MG63 (cell line): Measurements from ENCODE around the gene PRXL2C. TPM values are rescaled to one million over a fixed set of nuclear protein-coding genes. Genes with fewer than 3 reads are reported as not detected.
"Not testable (repeated sequence)": the region's sequence is repeated elsewhere in the genome, so short reads cannot be mapped to it uniquely, and the experiment has no call there.

ENCODE experiments used
- DNase-seq: peaks from one replicate; pipeline ENCODE4 v3.0.0-alpha.2; 2020
- H3K27me3 ChIP-seq: fragments of 250-450 bp; sonication (Bioruptor Pico); 2 replicates; pipeline ENCODE4 v1.5.1; 2020; ENCODE audit warnings: mild to moderate bottlenecking, moderate library complexity
- H3K36me3 ChIP-seq: fragments of 250-450 bp; sonication (Bioruptor Pico); 2 replicates; pipeline ENCODE4 v1.5.1; 2020; ENCODE audit warnings: mild to moderate bottlenecking, moderate library complexity
- H3K4me3 ChIP-seq: fragments of 250-450 bp; sonication (Bioruptor Pico); 2 replicates; pipeline ENCODE4 v1.5.1; 2020; ENCODE audit warnings: mild to moderate bottlenecking, moderate library complexity
- H3K9me3 ChIP-seq: fragments of 250-450 bp; sonication (Bioruptor Pico); 2 replicates; pipeline ENCODE4 v1.5.1; 2020; ENCODE audit warnings: mild to moderate bottlenecking, moderate library complexity
- total RNA-seq: library from RNA; depleted of rRNA; stranded (reverse); fragments of >200 nt; shearing (Covaris generic); gene quantifications from 2 replicates; pipeline ENCODE4 v1.2.3, GENCODE V29; 2014; ENCODE audit warnings: low replicate concordance

Gene PRXL2C
- total RNA-seq, 1 experiment from 2014 or later, result 20.3 TPM

- H3K9me3 ChIP-seq, result no peaks in the 10 kb centered on the region
- no peak for DNase-seq
- H3K27me3 ChIP-seq, result no peaks in the 10 kb centered on the region
- H3K36me3 ChIP-seq, result no peaks in the 10 kb centered on the region
- H3K4me3 ChIP-seq, result peak overlapping the region; percentile 57
Observed at GRCh38 chr9:96619124-96619465, 36.0 kb downstream of the PRXL2C start.

GRCh38 chr9:96618209-96619123 is 36.7 kb downstream of the PRXL2C start:
- Histone ChIP-seq H3K27me3 (no peaks in the 10 kb centered on the region), H3K4me3 (peak overlapping the region; percentile 57), H3K36me3 (no peaks in the 10 kb centered on the region), H3K9me3 (no peaks in the 10 kb centered on the region)
- DNase-seq, result peak; percentile 69

GRCh38 chr9:96617439-96618185 is 37.5 kb downstream of the PRXL2C start:
- Histone ChIP-seq H3K9me3 (no peaks in the 10 kb centered on the region), H3K27me3 (no peaks in the 10 kb centered on the region), H3K36me3 (no peaks in the 10 kb centered on the region), H3K4me3 (peak overlapping the region; percentile 57; the same call in 1 of the 2 replicates)
- no peak for DNase-seq

- Histone ChIP-seq H3K36me3 (no peaks in the 10 kb centered on the region), H3K9me3 (no peaks in the 10 kb centered on the region), H3K4me3 (no peak overlapping the region), H3K27me3 (no peaks in the 10 kb centered on the region)
- no peak for DNase-seq
Observed at GRCh38 chr9:96616817-96617438, 38.2 kb downstream of the PRXL2C start.

- no peaks in the 10 kb centered on the region for H3K36me3 ChIP-seq
- H3K9me3 ChIP-seq, result no peaks in the 10 kb centered on the region
- no peak for DNase-seq
- no peaks in the 10 kb centered on the region for H3K27me3 ChIP-seq
- H3K4me3 ChIP-seq, result no peak overlapping the region
Observed at GRCh38 chr9:96615411-96615810, 39.7 kb downstream of the PRXL2C start.

- H3K27me3 ChIP-seq, H3K36me3 ChIP-seq, H3K4me3 ChIP-seq, DNase-seq, H3K9me3 ChIP-seq: not testable (repeated sequence)
Observed at GRCh38 chr9:96614664-96615063, 40.5 kb downstream of the PRXL2C start.

- no peaks in the 10 kb centered on the region for H3K36me3 ChIP-seq
Observed at GRCh38 chr9:96612966-96613589, 42.0 kb downstream of the PRXL2C start.

GRCh38 chr9:96612105-96612965 is 42.8 kb downstream of the PRXL2C start:
- DNase-seq, result peak; percentile 64
- Histone ChIP-seq H3K27me3 (no peaks in the 10 kb centered on the region), H3K36me3 (no peaks in the 10 kb centered on the region), H3K4me3 (peak overlapping the region; percentile 19), H3K9me3 (no peaks in the 10 kb centered on the region)

More at GRCh38 chr9:96612966-96613589, 42.0 kb downstream of the PRXL2C start:
- DNase-seq, result no peak
- Histone ChIP-seq H3K9me3 (no peaks in the 10 kb centered on the region), H3K4me3 (no peak overlapping the region), H3K27me3 (no peaks in the 10 kb centered on the region)

- H3K27me3 ChIP-seq, result no peaks in the 10 kb centered on the region
- no peak for DNase-seq
- no peaks in the 10 kb centered on the region for H3K9me3 ChIP-seq
- H3K36me3 ChIP-seq, result no peaks in the 10 kb centered on the region
- H3K4me3 ChIP-seq, result peak overlapping the region; percentile 19
Observed at GRCh38 chr9:96611302-96611701, 43.8 kb downstream of the PRXL2C start.

GRCh38 chr9:96609732-96610131 is 45.4 kb downstream of the PRXL2C start:
- Histone ChIP-seq H3K36me3 (no peaks in the 10 kb centered on the region), H3K4me3 (no peak overlapping the region), H3K9me3 (no peaks in the 10 kb centered on the region), H3K27me3 (no peaks in the 10 kb centered on the region)
- no peak for DNase-seq

GRCh38 chr9:96607971-96608370 is 47.1 kb downstream of the PRXL2C start:
- H3K27me3 ChIP-seq, result no peaks in the 10 kb centered on the region
- no peak overlapping the region for H3K4me3 ChIP-seq
- H3K9me3 ChIP-seq, result no peaks in the 10 kb centered on the region
- DNase-seq, result no peak
- no peaks in the 10 kb centered on the region for H3K36me3 ChIP-seq

GRCh38 chr9:96605328-96605727 is 49.8 kb downstream of the PRXL2C start:
- no peaks in the 10 kb centered on the region for H3K9me3 ChIP-seq
- no peak for DNase-seq
- H3K36me3 ChIP-seq, result no peaks in the 10 kb centered on the region
- H3K4me3 ChIP-seq, result no peak overlapping the region
- H3K27me3 ChIP-seq, result no peaks in the 10 kb centered on the region

- peak; percentile 56 for DNase-seq
- H3K36me3 ChIP-seq, result no peaks in the 10 kb centered on the region
- H3K9me3 ChIP-seq, result no peaks in the 10 kb centered on the region
- H3K4me3 ChIP-seq, result no peak overlapping the region
- H3K27me3 ChIP-seq, result no peaks in the 10 kb centered on the region
Observed at GRCh38 chr9:96604004-96604319, 51.2 kb downstream of the PRXL2C start.

- Histone ChIP-seq H3K36me3 (no peaks in the 10 kb centered on the region), H3K27me3 (no peaks in the 10 kb centered on the region), H3K4me3 (no peak overlapping the region), H3K9me3 (no peaks in the 10 kb centered on the region)
- no peak for DNase-seq
Observed at GRCh38 chr9:96603305-96604003, 51.7 kb downstream of the PRXL2C start.

- DNase-seq, result no peak
Observed at GRCh38 chr9:96599298-96599697, 55.8 kb downstream of the PRXL2C start.

More at GRCh38 chr9:96599298-96599697, 55.8 kb downstream of the PRXL2C start:
- H3K27me3 ChIP-seq, result no peaks in the 10 kb centered on the region
- no peak overlapping the region for H3K4me3 ChIP-seq
- no peaks in the 10 kb centered on the region for H3K36me3 ChIP-seq
- H3K9me3 ChIP-seq, result no peaks in the 10 kb centered on the region
